Stomach (tissue), 9 donors: Measurements from ENCODE around the gene ASPHD1. TPM values are rescaled to one million over a fixed set of nuclear protein-coding genes. Genes with fewer than 3 reads are reported as not detected.
"Not testable (repeated sequence)": the region's sequence is repeated elsewhere in the genome, so short reads cannot be mapped to it uniquely, and the experiment has no call there.

ENCODE experiments used
- DNase-seq, 2 donors: peaks; one replicate each; pipeline versions ENCODE4 v3.0.0 to v3.0.0-alpha.2; 2013 to 2019
- H3K27ac ChIP-seq, 5 donors: fragments of 200-600 bp in 4 of 5; sonication (generic) in 4 of 5; one replicate each; pipeline ENCODE4 v1.5.1; 2013 to 2019; ENCODE audit warnings: mild to moderate bottlenecking in 1 of 5, moderate library complexity in 1 of 5
- H3K27me3 ChIP-seq, 3 donors: fragments of 200-600 bp; sonication (generic); one replicate each; pipeline ENCODE4 v1.5.1; 2017 to 2019; ENCODE audit warnings: mixed run types in 1 of 3
- H3K36me3 ChIP-seq, 4 donors: fragments of 200-600 bp; sonication (generic); 1 replicate in 3 of 4; 2 replicates in 1 of 4; pipeline ENCODE4 v1.5.1; 2016 to 2019
- H3K4me1 ChIP-seq, 4 donors: fragments of 200-600 bp; sonication (generic); one replicate each; pipeline ENCODE4 v1.5.1; 2016 to 2019
- H3K4me3 ChIP-seq, 4 donors: fragments of 200-600 bp; sonication (generic) in 3 of 4; one replicate each; pipeline ENCODE4 v1.5.1; 2016 to 2019; ENCODE audit warnings: mild to moderate bottlenecking in 1 of 4
- H3K9me3 ChIP-seq, 4 donors: fragments of 200-600 bp; sonication (generic); one replicate each; pipeline ENCODE4 v1.5.1; 2016 to 2019
- EP300 ChIP-seq: sonication (generic); formaldehyde crosslinking; IDR thresholded peaks from one replicate; pipeline ENCODE4 v1.6.1; 2017; ENCODE audit warnings: antibody characterized with exemption
- POLR2A ChIP-seq, 4 donors: fragments of 450-650 bp; IDR thresholded peaks; one replicate each; pipeline ENCODE4 v1.6.1; 2016; ENCODE audit warnings: antibody characterized with exemption in 4 of 4, control low read depth in 2 of 4, mild to moderate bottlenecking in 1 of 4, moderate library complexity in 1 of 4
- POLR2AphosphoS5 ChIP-seq, 3 donors: sonication (generic); formaldehyde crosslinking; IDR thresholded peaks; one replicate each; pipeline ENCODE4 v1.6.1; 2016; ENCODE audit warnings: antibody characterized with exemption in 3 of 3
- WGBS, 5 donors: extraction: QIAGEN DNeasy Blood & Tissue Kit in 3 of 5; methylation state at CpG; one replicate each; pipeline versions ENCODE4 v1.1.5 to v1.1.7; 2013 to 2018; 5-methylcytosine and 5-hydroxymethylcytosine counted together
- intact Hi-C: fragments of 100-400 bp; cut with DNase I; formaldehyde crosslinking; loops from one replicate; pipeline ENCODE4 v1.15.1; 2023; ENCODE audit warnings: low total_unique reads
- polyA plus RNA-seq, 3 donors: library from polyadenylated mRNA; stranded (reverse); fragments of 200-250 nt; gene quantifications; one replicate each; pipeline ENCODE4 v1.2.3, GENCODE V29; 2013
- total RNA-seq, 5 donors: library from RNA; depleted of rRNA; stranded (reverse); fragments of >200 nt; gene quantifications; one replicate each; pipeline versions ENCODE4 v1.1.0 to v1.2.3, GENCODE V29; 2014 to 2016
- TF ChIP-seq, protein P1 (sequence below), 7 experiments: fragments of 450-650 bp in 4 of 7; fragments of 200-600 bp in 3 of 7; sonication (generic) in 3 of 7; IDR thresholded peaks; one replicate each; pipeline ENCODE4 v1.5.1; 2016 to 2019; ENCODE audit warnings: antibody characterized with exemption in 7 of 7, control low read depth in 2 of 7, mild to moderate bottlenecking in 1 of 7
- donor health status: healthy with polysubstance abuse.
- donor health status: Bipolar disorder and iron deficiency.
- donor health status: healthy.

ASPHD1 gene
- total and polyA plus RNA-seq, 8 donors = 4.5 to 29.8 (median 11.3) TPM; not detected in 2

GRCh38 chr16:29868396-29869009 lies 31.8 kb upstream of the ASPHD1 start:
- Histone ChIP-seq H3K4me1 (peaks cover 0 to 5% (median 4%) of the 10 kb centered on the region in 4 donors), H3K36me3 (no peaks in the 10 kb centered on the region), H3K9me3 (no peaks in the 10 kb centered on the region), H3K27me3 (no peaks in the 10 kb centered on the region), H3K27ac (no peak overlapping the region), H3K4me3 (no peak overlapping the region)
- no peak for DNase-seq
- intact Hi-C loops = loop anchor here (10.0 kb wide), 1 partner anchor 156 kb away; the partner anchor contains the start of gene C16orf92
- TF ChIP-seq POLR2A (IDR thresholded peaks at IDR 0.05) (no peak), EP300 (no peak), POLR2AphosphoS5 (IDR thresholded peaks at IDR 0.05) (no peak)
- TF ChIP-seq, protein P1, sequence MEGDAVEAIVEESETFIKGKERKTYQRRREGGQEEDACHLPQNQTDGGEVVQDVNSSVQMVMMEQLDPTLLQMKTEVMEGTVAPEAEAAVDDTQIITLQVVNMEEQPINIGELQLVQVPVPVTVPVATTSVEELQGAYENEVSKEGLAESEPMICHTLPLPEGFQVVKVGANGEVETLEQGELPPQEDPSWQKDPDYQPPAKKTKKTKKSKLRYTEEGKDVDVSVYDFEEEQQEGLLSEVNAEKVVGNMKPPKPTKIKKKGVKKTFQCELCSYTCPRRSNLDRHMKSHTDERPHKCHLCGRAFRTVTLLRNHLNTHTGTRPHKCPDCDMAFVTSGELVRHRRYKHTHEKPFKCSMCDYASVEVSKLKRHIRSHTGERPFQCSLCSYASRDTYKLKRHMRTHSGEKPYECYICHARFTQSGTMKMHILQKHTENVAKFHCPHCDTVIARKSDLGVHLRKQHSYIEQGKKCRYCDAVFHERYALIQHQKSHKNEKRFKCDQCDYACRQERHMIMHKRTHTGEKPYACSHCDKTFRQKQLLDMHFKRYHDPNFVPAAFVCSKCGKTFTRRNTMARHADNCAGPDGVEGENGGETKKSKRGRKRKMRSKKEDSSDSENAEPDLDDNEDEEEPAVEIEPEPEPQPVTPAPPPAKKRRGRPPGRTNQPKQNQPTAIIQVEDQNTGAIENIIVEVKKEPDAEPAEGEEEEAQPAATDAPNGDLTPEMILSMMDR (IDR thresholded peaks at IDR 0.05) = no peak
- 66 to 72% (median 71%) methylated on average over 8 of the region's 8 CpGs for WGBS, 5 donors

- DNase-seq, H3K36me3 ChIP-seq, H3K4me3 ChIP-seq, H3K27me3 ChIP-seq, H3K27ac ChIP-seq, H3K4me1 ChIP-seq, H3K9me3 ChIP-seq: not testable (repeated sequence)
- intact Hi-C loops = loop anchor here (10.0 kb wide), 1 partner anchor 156 kb away; the partner anchor contains the start of gene C16orf92
- 86 to 92% (median 88%) methylated on average over 8 of the region's 8 CpGs for WGBS, 5 donors
Observed at GRCh38 chr16:29869067-29869466, 31.2 kb upstream of the ASPHD1 start.

- no peak overlapping the region for H3K27ac ChIP-seq
- peaks cover 0 to 22% (median 10%) of the 10 kb centered on the region in 3 donors for H3K27me3 ChIP-seq
- peaks cover 0 to 8% (median 5%) of the 10 kb centered on the region in 4 donors for H3K4me1 ChIP-seq
- intact Hi-C loops = no loop called here
- WGBS, 5 donors = 88 to 96% (median 93%) methylated on average over 10 to 16 of the region's 16 CpGs
- no peak for DNase-seq
- H3K4me3 ChIP-seq = no peak overlapping the region
- no peaks in the 10 kb centered on the region for H3K9me3 ChIP-seq
- H3K36me3 ChIP-seq = no peaks in the 10 kb centered on the region
- TF ChIP-seq, protein P1 (IDR thresholded peaks at IDR 0.05) = no peak
- TF ChIP-seq POLR2A (IDR thresholded peaks at IDR 0.05) = no peak
- TF ChIP-seq EP300 = no peak
- no peak for TF ChIP-seq POLR2AphosphoS5 (IDR thresholded peaks at IDR 0.05)
Observed at GRCh38 chr16:29871822-29872546, 28.3 kb upstream of the ASPHD1 start.

DNA sequence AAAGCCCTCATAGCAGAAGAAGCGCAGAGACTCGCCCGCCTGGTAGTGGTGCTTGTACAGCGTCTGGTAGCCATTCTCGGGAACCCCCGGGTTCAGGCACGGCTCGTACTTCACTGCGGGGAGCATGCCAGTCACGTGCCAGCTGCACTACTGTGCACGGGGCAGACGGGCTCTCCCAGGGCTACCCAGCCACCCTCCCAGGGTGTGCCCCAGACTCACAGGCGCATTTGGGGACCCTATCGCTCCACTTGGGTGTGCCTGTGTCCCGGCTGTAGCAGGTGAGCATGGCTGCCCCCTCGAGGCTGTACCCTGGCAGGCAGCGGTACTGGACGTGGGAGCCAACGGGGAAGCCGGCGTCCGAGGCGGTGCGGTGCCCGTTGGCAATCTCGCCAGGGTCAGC lies 27.0 kb upstream of the ASPHD1 start:
- intact Hi-C loops = no loop called here
- no peak overlapping the region for H3K27ac ChIP-seq
- peaks cover 0 to 13% (median 9%) of the 10 kb centered on the region in 4 donors for H3K4me1 ChIP-seq
- DNase-seq = no peak
- H3K9me3 ChIP-seq = no peaks in the 10 kb centered on the region
- peaks cover 0 to 35% (median 19%) of the 10 kb centered on the region in 3 donors for H3K27me3 ChIP-seq
- 92 to 96% (median 94%) methylated on average over 21 to 26 of the region's 26 CpGs for WGBS, 5 donors
- H3K4me3 ChIP-seq = no peak overlapping the region
- TF ChIP-seq, protein P1 (IDR thresholded peaks at IDR 0.05) = no peak
- TF ChIP-seq POLR2AphosphoS5 (IDR thresholded peaks at IDR 0.05) = no peak
- no peak for TF ChIP-seq EP300
- no peak for TF ChIP-seq POLR2A (IDR thresholded peaks at IDR 0.05)
- H3K36me3 ChIP-seq = no peaks in the 10 kb centered on the region
